Measurements from ENCODE around the gene CDC123.

- TF ChIP-seq, protein P1, sequence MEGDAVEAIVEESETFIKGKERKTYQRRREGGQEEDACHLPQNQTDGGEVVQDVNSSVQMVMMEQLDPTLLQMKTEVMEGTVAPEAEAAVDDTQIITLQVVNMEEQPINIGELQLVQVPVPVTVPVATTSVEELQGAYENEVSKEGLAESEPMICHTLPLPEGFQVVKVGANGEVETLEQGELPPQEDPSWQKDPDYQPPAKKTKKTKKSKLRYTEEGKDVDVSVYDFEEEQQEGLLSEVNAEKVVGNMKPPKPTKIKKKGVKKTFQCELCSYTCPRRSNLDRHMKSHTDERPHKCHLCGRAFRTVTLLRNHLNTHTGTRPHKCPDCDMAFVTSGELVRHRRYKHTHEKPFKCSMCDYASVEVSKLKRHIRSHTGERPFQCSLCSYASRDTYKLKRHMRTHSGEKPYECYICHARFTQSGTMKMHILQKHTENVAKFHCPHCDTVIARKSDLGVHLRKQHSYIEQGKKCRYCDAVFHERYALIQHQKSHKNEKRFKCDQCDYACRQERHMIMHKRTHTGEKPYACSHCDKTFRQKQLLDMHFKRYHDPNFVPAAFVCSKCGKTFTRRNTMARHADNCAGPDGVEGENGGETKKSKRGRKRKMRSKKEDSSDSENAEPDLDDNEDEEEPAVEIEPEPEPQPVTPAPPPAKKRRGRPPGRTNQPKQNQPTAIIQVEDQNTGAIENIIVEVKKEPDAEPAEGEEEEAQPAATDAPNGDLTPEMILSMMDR (IDR thresholded peaks at IDR 0.05) = no peak
- TF ChIP-seq POLR2A (IDR thresholded peaks at IDR 0.05) = no peak
These were observed 9.1 kb downstream of the CDC123 start for GRCh38 chr10:12205082-12205481.

Measured in adrenal gland (tissue), 5 donors.